Jurkat, Clone E6-1 (cell line): ENCODE results near the gene FRMD3.
"Not testable (repeated sequence)": the region's sequence is repeated elsewhere in the genome, so short reads cannot be mapped to it uniquely, and the experiment has no call there.

Source experiments
- DNase-seq: peaks from one replicate; pipeline ENCODE4 v3.0.0-alpha.2; 2011; ENCODE audit warnings: low read depth, low spot score
- H3K4me3 ChIP-seq: 2 replicates; pipeline ENCODE4 v1.5.1; 2011; ENCODE audit warnings: mild to moderate bottlenecking, low read length, control low read depth, moderate library complexity

The FRMD3 gene

GRCh38 chr9:83359039-83359438, 179.2 kb downstream of the FRMD3 start:
- H3K4me3 ChIP-seq = no peak overlapping the region
- DNase-seq = no peak

- H3K4me3 ChIP-seq, DNase-seq: not testable (repeated sequence)
These were observed 179.7 kb downstream of the FRMD3 start for GRCh38 chr9:83358493-83358892.

GRCh38 chr9:83355729-83356151, 182.5 kb downstream of the FRMD3 start:
- DNase-seq = no peak
- no peak overlapping the region for H3K4me3 ChIP-seq

GRCh38 chr9:83355024-83355444, 183.2 kb downstream of the FRMD3 start:
- H3K4me3 ChIP-seq = no peak overlapping the region
- DNase-seq = no peak

- no peak overlapping the region for H3K4me3 ChIP-seq
- no peak for DNase-seq
These were observed 189.2 kb downstream of the FRMD3 start for GRCh38 chr9:83349031-83349430.

GRCh38 chr9:83346655-83347420, 191.4 kb downstream of the FRMD3 start:
- no peak for DNase-seq

GRCh38 chr9:83343366-83343999, 194.7 kb downstream of the FRMD3 start:
- DNase-seq = no peak
- no peak overlapping the region for H3K4me3 ChIP-seq

More at GRCh38 chr9:83346655-83347420, 191.4 kb downstream of the FRMD3 start:
- H3K4me3 ChIP-seq = no peak overlapping the region

- H3K4me3 ChIP-seq = no peak overlapping the region
These were observed 195.5 kb downstream of the FRMD3 start for GRCh38 chr9:83342731-83343130.

GRCh38 chr9:83342006-83342405, 196.2 kb downstream of the FRMD3 start:
- H3K4me3 ChIP-seq = no peak overlapping the region
- no peak for DNase-seq

More at GRCh38 chr9:83342731-83343130, 195.5 kb downstream of the FRMD3 start:
- no peak for DNase-seq

- DNase-seq = no peak
- H3K4me3 ChIP-seq = no peak overlapping the region
These were observed 197.8 kb downstream of the FRMD3 start for GRCh38 chr9:83340451-83340850.

GRCh38 chr9:83339435-83339834, 198.8 kb downstream of the FRMD3 start:
- H3K4me3 ChIP-seq = no peak overlapping the region
- DNase-seq = no peak

- DNase-seq = no peak
- H3K4me3 ChIP-seq = no peak overlapping the region
These were observed 201.5 kb downstream of the FRMD3 start for GRCh38 chr9:83336706-83337105.

GRCh38 chr9:83334320-83334719, 203.9 kb downstream of the FRMD3 start:
- no peak overlapping the region for H3K4me3 ChIP-seq
- DNase-seq = peak; percentile 56

GRCh38 chr9:83330207-83331196, 207.7 kb downstream of the FRMD3 start:
- DNase-seq = peak; percentile 17
- H3K4me3 ChIP-seq = no peak overlapping the region

- DNase-seq = no peak
- no peak overlapping the region for H3K4me3 ChIP-seq
These were observed 210.2 kb downstream of the FRMD3 start for GRCh38 chr9:83327750-83328622.

- no peak for DNase-seq
- no peak overlapping the region for H3K4me3 ChIP-seq
These were observed 210.9 kb downstream of the FRMD3 start for GRCh38 chr9:83327323-83327722.

GRCh38 chr9:83323148-83323547, 215.1 kb downstream of the FRMD3 start:
- no peak for DNase-seq
- H3K4me3 ChIP-seq = no peak overlapping the region

- H3K4me3 ChIP-seq = no peak overlapping the region
These were observed 215.8 kb downstream of the FRMD3 start for GRCh38 chr9:83322438-83322837.

GRCh38 chr9:83317244-83317643, 221.0 kb downstream of the FRMD3 start:
- DNase-seq = no peak

More at GRCh38 chr9:83322438-83322837, 215.8 kb downstream of the FRMD3 start:
- DNase-seq = no peak

More at GRCh38 chr9:83317244-83317643, 221.0 kb downstream of the FRMD3 start:
- H3K4me3 ChIP-seq = no peak overlapping the region
